Caco-2 (cell line): Measurements from ENCODE around the gene STRIP1. TPM values are rescaled to one million over a fixed set of nuclear protein-coding genes. Genes with fewer than 3 reads are reported as not detected.

Source experiments
- BruUV-seq: library from RNA; stranded (reverse); fragments of 400-500 nt; replicated peaks from 2 replicates; lab custom pipeline; 2021; lab: Mats Ljungman, UMichigan
- CTCF ChIA-PET: fragments of 300-600 bp; sonication (Branson Sonifier 250); formaldehyde crosslinking; loops from one replicate; lab custom pipeline; 2022; ENCODE audit warnings: antibody characterized with exemption; lab: Charles Lee
- POLR2A ChIA-PET: fragments of 300-600 bp; sonication (Branson Sonifier 250); formaldehyde crosslinking; loops from one replicate; lab custom pipeline; 2022; ENCODE audit warnings: antibody characterized with exemption; lab: Charles Lee
- DNase-seq, 2 experiments: peaks; one replicate each; pipeline versions ENCODE4 v3.0.0 to v3.0.0-alpha.2; 2020 to 2022
- H3K27me3 ChIP-seq: replicated peaks from 2 replicates; pipeline ENCODE4 v1.6.0; 2011; ENCODE audit warnings: low read length; ENCODE audit not compliant: control insufficient read depth, insufficient read depth
- H3K36me3 ChIP-seq: 2 replicates; pipeline ENCODE4 v1.5.1; 2011; ENCODE audit warnings: low read length; ENCODE audit not compliant: control insufficient read depth, insufficient read depth
- H3K4me1 ChIP-seq: fragments of 250-450 bp; sonication (Bioruptor Pico); 2 replicates; pipeline ENCODE4 v1.5.1; 2020; ENCODE audit warnings: mild to moderate bottlenecking
- H3K4me3 ChIP-seq: 2 replicates; pipeline ENCODE4 v1.5.1; 2011; ENCODE audit warnings: low read depth, mild to moderate bottlenecking, control low read depth, low read length
- H3K9me3 ChIP-seq: fragments of 250-450 bp; sonication (Bioruptor Pico); 2 replicates; pipeline ENCODE4 v1.5.1; 2020; ENCODE audit warnings: mild to moderate bottlenecking, moderate library complexity
- H3K27ac Mint-ChIP-seq: one replicate; pipeline ENCODE4 v1.8.0; 2022; ENCODE audit warnings: mixed read lengths; ENCODE audit not compliant: unreplicated experiment
- H3K27me3 Mint-ChIP-seq: one replicate; pipeline ENCODE4 v1.8.0; 2022; ENCODE audit warnings: mixed read lengths; ENCODE audit not compliant: insufficient read depth, unreplicated experiment
- H3K36me3 Mint-ChIP-seq: one replicate; pipeline ENCODE4 v1.8.0; 2022; ENCODE audit warnings: mild to moderate bottlenecking, mixed read lengths; ENCODE audit not compliant: insufficient read depth, unreplicated experiment
- H3K4me1 Mint-ChIP-seq: one replicate; pipeline ENCODE4 v1.8.0; 2022; ENCODE audit warnings: low read depth, mixed read lengths; ENCODE audit not compliant: unreplicated experiment
- H3K4me3 Mint-ChIP-seq: one replicate; pipeline ENCODE4 v1.8.0; 2022; ENCODE audit warnings: mild to moderate bottlenecking, moderate library complexity, mixed read lengths; ENCODE audit not compliant: unreplicated experiment
- H3K9me3 Mint-ChIP-seq: one replicate; pipeline ENCODE4 v1.8.0; 2022; ENCODE audit warnings: mixed read lengths; ENCODE audit not compliant: unreplicated experiment
- intact Hi-C: fragments of 100-400 bp; cut with micrococcal nuclease; formaldehyde crosslinking; loops from one replicate; pipeline ENCODE4 v1.10.0; 2022; ENCODE audit not compliant: unreplicated experiment
- total RNA-seq: library from RNA; stranded (reverse); gene quantifications from 2 replicates; pipeline ENCODE4 v1.2.3, GENCODE V29; 2022
- TF ChIP-seq, protein P1 (sequence below), 2 experiments: fragments of 200-600 bp in 1 of 2; IDR thresholded peaks; 1 replicate in 1 of 2; 2 replicates in 1 of 2; pipeline versions ENCODE4 v1.5.1 to v1.8.0; 2011 to 2022; ENCODE audit warnings: antibody characterized with exemption in 1 of 2, control low read depth in 1 of 2, inconsistent platforms in 1 of 2, low read depth in 1 of 2, low read length in 1 of 2, mild to moderate bottlenecking in 1 of 2, moderate library complexity in 1 of 2; ENCODE audit not compliant: insufficient read depth in 1 of 2, severe bottlenecking in 1 of 2, unreplicated experiment in 1 of 2

Gene STRIP1
- total RNA-seq, 1 experiment from 2014 or later: 36.1 TPM

DNA sequence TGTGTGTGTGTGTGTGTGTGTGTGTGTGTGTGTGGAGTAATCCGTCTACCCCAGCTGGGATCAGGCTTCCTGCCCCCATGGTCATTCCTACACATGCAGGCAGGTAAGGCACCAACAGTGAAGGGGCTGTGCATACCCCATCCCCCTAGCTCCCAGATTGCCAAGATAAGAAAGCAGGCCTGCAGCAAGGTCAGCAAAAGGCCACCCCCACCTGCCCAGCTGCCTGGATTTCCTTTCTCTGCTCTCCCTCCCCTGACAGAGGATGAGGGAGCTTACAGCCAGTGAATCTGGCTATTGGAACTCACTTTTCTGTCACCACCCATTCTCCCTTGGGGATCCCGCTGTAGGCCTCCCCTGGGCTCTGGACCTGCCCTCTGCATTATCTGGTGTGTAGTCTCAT, 28.2 kb downstream of the STRIP1 start:
- peaks cover 21% of the 10 kb centered on the region for H3K36me3 Mint-ChIP-seq
- no peaks in the 10 kb centered on the region for H3K9me3 Mint-ChIP-seq
- no TSS peak for BruUV-seq
- Histone ChIP-seq H3K4me1 (no peaks in the 10 kb centered on the region), H3K9me3 (no peaks in the 10 kb centered on the region), H3K27me3 (no peaks in the 10 kb centered on the region), H3K4me3 (no peak overlapping the region), H3K36me3 (peaks cover 1% of the 10 kb centered on the region; the same call in 1 of the 2 replicates)
- CTCF ChIA-PET: interaction anchor here (0.6 kb wide), 1 partner anchor 17 kb away, joined by 9 read pairs; no protein-coding TSS in a partner anchor
- H3K27me3 Mint-ChIP-seq: no peaks in the 10 kb centered on the region
- POLR2A ChIA-PET: no interaction called here
- intact Hi-C loops: no loop called here
- DNase-seq: no peak
- H3K4me3 Mint-ChIP-seq: no peak overlapping the region
- TF ChIP-seq, protein P1, sequence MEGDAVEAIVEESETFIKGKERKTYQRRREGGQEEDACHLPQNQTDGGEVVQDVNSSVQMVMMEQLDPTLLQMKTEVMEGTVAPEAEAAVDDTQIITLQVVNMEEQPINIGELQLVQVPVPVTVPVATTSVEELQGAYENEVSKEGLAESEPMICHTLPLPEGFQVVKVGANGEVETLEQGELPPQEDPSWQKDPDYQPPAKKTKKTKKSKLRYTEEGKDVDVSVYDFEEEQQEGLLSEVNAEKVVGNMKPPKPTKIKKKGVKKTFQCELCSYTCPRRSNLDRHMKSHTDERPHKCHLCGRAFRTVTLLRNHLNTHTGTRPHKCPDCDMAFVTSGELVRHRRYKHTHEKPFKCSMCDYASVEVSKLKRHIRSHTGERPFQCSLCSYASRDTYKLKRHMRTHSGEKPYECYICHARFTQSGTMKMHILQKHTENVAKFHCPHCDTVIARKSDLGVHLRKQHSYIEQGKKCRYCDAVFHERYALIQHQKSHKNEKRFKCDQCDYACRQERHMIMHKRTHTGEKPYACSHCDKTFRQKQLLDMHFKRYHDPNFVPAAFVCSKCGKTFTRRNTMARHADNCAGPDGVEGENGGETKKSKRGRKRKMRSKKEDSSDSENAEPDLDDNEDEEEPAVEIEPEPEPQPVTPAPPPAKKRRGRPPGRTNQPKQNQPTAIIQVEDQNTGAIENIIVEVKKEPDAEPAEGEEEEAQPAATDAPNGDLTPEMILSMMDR (IDR thresholded peaks at IDR 0.05; ENCODE audit: insufficient read depth in 1 of 2, low read depth in 1 of 2, low read length in 1 of 2, severe bottlenecking in 1 of 2, unreplicated experiment in 1 of 2): no peak
- H3K27ac Mint-ChIP-seq: no peak overlapping the region
- H3K4me1 Mint-ChIP-seq: no peaks in the 10 kb centered on the region

DNA sequence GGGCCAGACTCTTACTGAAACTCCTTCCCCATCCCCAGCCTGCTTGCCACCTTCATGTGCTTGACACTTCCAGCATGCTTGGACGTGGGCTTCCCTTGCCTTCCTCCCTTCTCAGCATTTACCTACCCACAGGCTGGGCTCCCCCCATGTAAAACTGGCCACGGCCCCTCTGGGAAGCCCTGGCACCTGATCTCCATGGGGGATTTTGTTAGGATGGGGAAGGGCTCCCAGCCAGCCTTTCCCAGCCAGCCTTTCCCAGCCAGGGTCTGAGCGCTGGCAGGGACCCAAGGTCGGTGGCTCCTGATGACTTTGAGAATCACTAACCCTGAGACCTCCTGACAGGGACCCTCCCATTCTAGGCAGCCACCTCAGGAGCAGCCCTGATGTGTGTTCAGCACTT, 29.4 kb downstream of the STRIP1 start:
- H3K9me3 Mint-ChIP-seq: no peaks in the 10 kb centered on the region
- peaks cover 1% of the 10 kb centered on the region; the same call in 1 of the 2 replicates for H3K36me3 ChIP-seq
- H3K4me1 ChIP-seq: no peaks in the 10 kb centered on the region
- H3K27me3 Mint-ChIP-seq: no peaks in the 10 kb centered on the region
- no peak overlapping the region for H3K4me3 Mint-ChIP-seq
- TF ChIP-seq, protein P1 (IDR thresholded peaks at IDR 0.05; ENCODE audit: insufficient read depth in 1 of 2, low read depth in 1 of 2, low read length in 1 of 2, severe bottlenecking in 1 of 2, unreplicated experiment in 1 of 2): no peak
- H3K27me3 ChIP-seq: no peaks in the 10 kb centered on the region
- no peak overlapping the region for H3K27ac Mint-ChIP-seq
- H3K9me3 ChIP-seq: no peaks in the 10 kb centered on the region
- ChIA-PET CTCF (no interaction called here), POLR2A (no interaction called here)
- H3K4me1 Mint-ChIP-seq: no peaks in the 10 kb centered on the region
- intact Hi-C loops: no loop called here
- no peak for DNase-seq
- H3K4me3 ChIP-seq: no peak overlapping the region
- no TSS peak for BruUV-seq
- H3K36me3 Mint-ChIP-seq: peaks cover 14% of the 10 kb centered on the region

DNA sequence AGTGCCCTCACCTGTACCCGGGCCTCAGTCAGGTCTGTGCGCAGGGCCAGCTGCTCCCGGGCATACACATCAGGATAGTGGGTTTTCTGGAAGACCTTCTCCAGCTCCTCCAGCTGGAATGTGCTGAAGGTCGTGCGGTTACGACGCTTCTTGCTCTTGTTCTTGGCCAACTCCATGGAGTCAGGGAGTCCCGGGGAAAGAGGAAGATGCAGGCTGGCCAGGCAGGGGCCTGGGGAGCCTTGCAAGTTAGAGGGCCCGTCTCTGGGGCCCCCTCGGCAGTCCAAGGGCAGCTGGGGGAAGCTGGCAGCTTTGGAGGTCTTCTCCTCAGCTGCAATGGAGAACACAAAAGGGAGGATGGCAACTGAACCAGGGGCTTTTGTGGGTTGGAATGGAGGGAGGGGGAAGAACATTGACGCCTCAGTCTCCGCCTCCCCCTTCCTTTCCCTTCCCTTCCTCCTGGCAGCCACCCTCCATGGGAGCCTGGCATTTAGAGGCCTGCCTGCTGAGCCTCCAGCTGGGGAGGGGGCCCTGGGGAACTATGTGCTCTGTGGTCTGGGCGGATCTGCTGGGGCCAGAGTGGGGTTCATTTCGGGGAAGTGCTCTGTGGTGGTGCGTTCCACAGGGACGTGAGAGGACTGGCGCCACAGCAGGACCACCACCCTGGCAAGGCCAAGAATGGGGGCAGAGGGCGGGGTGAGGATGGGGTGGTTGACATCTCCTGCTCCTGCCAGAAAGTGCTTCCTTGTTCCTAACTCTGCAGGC, 30.3 kb downstream of the STRIP1 start:
- H3K27ac Mint-ChIP-seq: no peak overlapping the region
- H3K9me3 Mint-ChIP-seq: no peaks in the 10 kb centered on the region
- TF ChIP-seq, protein P1 (IDR thresholded peaks at IDR 0.05; ENCODE audit: insufficient read depth in 1 of 2, low read depth in 1 of 2, low read length in 1 of 2, severe bottlenecking in 1 of 2, unreplicated experiment in 1 of 2): no peak
- BruUV-seq: no TSS peak
- ChIA-PET CTCF (no interaction called here), POLR2A (no interaction called here)
- H3K36me3 Mint-ChIP-seq: peaks cover 11% of the 10 kb centered on the region
- Histone ChIP-seq H3K27me3 (no peaks in the 10 kb centered on the region), H3K9me3 (no peaks in the 10 kb centered on the region), H3K36me3 (peaks cover 1% of the 10 kb centered on the region; the same call in 1 of the 2 replicates), H3K4me1 (no peaks in the 10 kb centered on the region), H3K4me3 (no peak overlapping the region)
- no peaks in the 10 kb centered on the region for H3K27me3 Mint-ChIP-seq
- no peaks in the 10 kb centered on the region for H3K4me1 Mint-ChIP-seq
- no peak for DNase-seq
- intact Hi-C loops: no loop called here
- no peak overlapping the region for H3K4me3 Mint-ChIP-seq
